Common myeloid progenitor, CD34-positive (primary cell): Measurements from ENCODE around the gene DCAF8.

Experiments
- CTCF ChIA-PET: fragments of 350-600 bp; sonication (Branson Sonifier 250); formaldehyde crosslinking; loops from one replicate; lab custom pipeline; 2021; ENCODE audit warnings: antibody characterized with exemption; lab: Charles Lee
- POLR2A ChIA-PET: fragments of 350-600 bp; sonication (Branson Sonifier 250); formaldehyde crosslinking; loops from one replicate; lab custom pipeline; 2021; ENCODE audit warnings: antibody characterized with exemption; lab: Charles Lee
- DNase-seq, 3 donors: peaks; one replicate each; pipeline versions ENCODE4 v3.0.0 to v3.0.0-alpha.2; 2013
- H3K27ac ChIP-seq, 2 experiments: 1 replicate in 1 of 2; 2 replicates in 1 of 2; pipeline ENCODE4 v1.7.0; 2013; ENCODE audit warnings: inconsistent platforms in 2 of 2, low read length in 2 of 2, mild to moderate bottlenecking in 2 of 2, low read depth in 1 of 2, moderate library complexity in 1 of 2; ENCODE audit not compliant: severe bottlenecking in 2 of 2, insufficient read depth in 1 of 2, poor library complexity in 1 of 2
- H3K27me3 ChIP-seq, 5 experiments: replicated peaks in 2 of 5; 1 replicate in 3 of 5; 2 replicates in 2 of 5; pipeline versions ENCODE4 v1.6.1 to v1.7.0; 2013; ENCODE audit warnings: low read length in 4 of 5, mild to moderate bottlenecking in 2 of 5, moderate library complexity in 2 of 5, inconsistent platforms in 1 of 5; ENCODE audit not compliant: insufficient read depth in 5 of 5, control insufficient read depth in 4 of 5
- H3K36me3 ChIP-seq, 4 experiments: 1 replicate in 2 of 4; 2 replicates in 2 of 4; pipeline versions ENCODE4 v1.6.1 to v1.7.0; 2013; ENCODE audit warnings: low read length in 3 of 4, control low read depth in 1 of 4, mild to moderate bottlenecking in 1 of 4; ENCODE audit not compliant: control insufficient read depth in 4 of 4, insufficient read depth in 4 of 4
- H3K4me1 ChIP-seq, 4 experiments: 1 replicate in 3 of 4; 2 replicates in 1 of 4; pipeline versions ENCODE4 v1.6.1 to v1.7.1; 2013; ENCODE audit warnings: low read length in 3 of 4, mild to moderate bottlenecking in 3 of 4, control low read depth in 1 of 4, inconsistent platforms in 1 of 4, moderate library complexity in 1 of 4; ENCODE audit not compliant: control insufficient read depth in 4 of 4, insufficient read depth in 4 of 4; ENCODE audit errors: control extremely low read depth in 1 of 4
- H3K4me3 ChIP-seq, 7 experiments: 1 replicate in 4 of 7; 2 replicates in 3 of 7; pipeline versions ENCODE4 v1.5.1 to v1.7.0; 2013; ENCODE audit warnings: mild to moderate bottlenecking in 7 of 7, low read length in 6 of 7, moderate library complexity in 6 of 7, inconsistent platforms in 2 of 7, low read depth in 2 of 7, control low read depth in 1 of 7; ENCODE audit not compliant: insufficient read depth in 4 of 7, control insufficient read depth in 1 of 7; ENCODE audit errors: extremely low read depth in 1 of 7
- H3K9me3 ChIP-seq, 5 experiments: 1 replicate in 4 of 5; 2 replicates in 1 of 5; pipeline versions ENCODE4 v1.6.1 to v1.7.1; 2013; ENCODE audit warnings: low read length in 4 of 5, mild to moderate bottlenecking in 2 of 5, inconsistent platforms in 1 of 5, low read depth in 1 of 5, moderate library complexity in 1 of 5; ENCODE audit not compliant: control insufficient read depth in 4 of 5, insufficient read depth in 2 of 5; ENCODE audit errors: control extremely low read depth in 1 of 5
- WGBS: methylation state at CpG from one replicate; pipeline ENCODE4 v1.1.5; 2013; ENCODE audit not compliant: insufficient coverage; 5-methylcytosine and 5-hydroxymethylcytosine counted together

Gene DCAF8

DNA sequence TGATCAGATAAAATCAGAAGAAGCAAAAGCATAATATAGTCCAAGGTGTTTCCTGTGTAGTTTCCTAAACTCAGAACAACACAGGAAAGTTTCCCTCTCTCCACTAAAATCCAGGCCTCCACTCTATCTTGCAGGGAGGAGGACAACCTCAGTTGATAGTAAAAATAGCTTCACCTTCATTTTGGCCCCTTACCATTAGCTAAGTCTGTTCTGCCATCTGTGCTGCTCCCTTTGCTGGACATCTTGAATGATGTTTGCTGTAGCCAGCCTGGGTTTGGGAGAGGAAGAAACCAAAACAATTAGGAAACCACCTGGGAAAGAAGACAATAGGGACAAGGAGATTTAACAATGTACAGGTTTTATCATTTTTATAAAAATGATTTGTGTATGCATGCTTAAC, 18.6 kb downstream of the DCAF8 start:
- Histone ChIP-seq H3K27ac (peak overlapping the region in 1 of 2 experiments; percentile 44), H3K36me3 (peaks cover 9 to 55% (median 30%) of the 10 kb centered on the region in 4 experiments), H3K4me3 (no peak overlapping the region), H3K9me3 (no peaks in the 10 kb centered on the region), H3K27me3 (no peaks in the 10 kb centered on the region), H3K4me1 (no peaks in the 10 kb centered on the region)
- ChIA-PET POLR2A (interaction anchor here (0.6 kb wide), 2 partner anchors 8 to 193 kb away, joined by 3 read pairs; no protein-coding TSS in a partner anchor), CTCF (interaction anchor here (0.6 to 14.0 kb wide), 9 partner anchors 7 to 142 kb away, joined by 3 to 101 read pairs (median 6); no protein-coding TSS in a partner anchor)
- no peak for DNase-seq

DNA sequence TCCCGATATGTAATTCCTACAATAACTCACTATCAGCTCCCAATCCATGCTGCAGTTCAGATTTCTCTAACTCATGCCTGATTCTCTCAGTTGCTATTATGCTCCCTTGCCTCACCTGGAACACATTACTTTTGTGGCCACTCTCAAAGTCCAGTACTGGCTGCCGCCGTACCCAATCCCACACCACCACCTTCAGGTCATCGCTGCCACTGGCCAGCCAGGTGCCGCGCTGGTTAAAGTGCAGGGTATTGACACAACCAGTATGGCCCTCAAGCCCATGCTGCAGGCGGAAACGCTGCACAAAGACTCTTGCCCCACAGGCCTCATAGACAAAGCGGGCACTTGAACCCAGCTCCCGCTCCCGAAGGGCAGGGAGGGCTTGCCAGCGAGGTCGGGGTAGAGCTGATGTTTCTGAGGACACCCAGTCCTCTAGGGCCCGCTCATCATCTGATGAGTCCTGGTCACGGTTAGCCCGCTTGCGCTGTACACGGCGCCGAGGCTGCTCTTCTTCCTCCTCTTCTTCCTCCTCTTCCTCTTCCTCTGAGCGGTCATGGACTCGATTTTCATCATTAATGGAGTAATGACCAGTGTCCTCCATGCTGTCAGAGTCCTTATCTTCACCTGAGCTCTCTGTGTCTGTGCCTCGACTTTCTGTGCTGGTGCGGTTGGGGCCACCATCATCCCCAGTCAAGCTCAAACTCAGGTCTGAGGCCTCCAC, 22.6 kb downstream of the DCAF8 start:
- peaks cover 24 to 81% (median 58%) of the 10 kb centered on the region in 4 experiments for H3K36me3 ChIP-seq
- H3K27me3 ChIP-seq: no peaks in the 10 kb centered on the region
- H3K4me3 ChIP-seq: no peak overlapping the region
- H3K9me3 ChIP-seq: no peaks in the 10 kb centered on the region
- ChIA-PET POLR2A (interaction anchor here (0.6 kb wide), 1 partner anchor 84 kb away, joined by 5 read pairs; no protein-coding TSS in a partner anchor), CTCF (interaction anchor here (1.0 to 14.0 kb wide), 6 partner anchors 11 to 162 kb away, joined by 3 to 101 read pairs (median 6); no protein-coding TSS in a partner anchor)
- 97% methylated on average over 23 of the region's 24 CpGs for WGBS
- no peaks in the 10 kb centered on the region for H3K4me1 ChIP-seq
- no peak for DNase-seq
- no peak overlapping the region for H3K27ac ChIP-seq

DNA sequence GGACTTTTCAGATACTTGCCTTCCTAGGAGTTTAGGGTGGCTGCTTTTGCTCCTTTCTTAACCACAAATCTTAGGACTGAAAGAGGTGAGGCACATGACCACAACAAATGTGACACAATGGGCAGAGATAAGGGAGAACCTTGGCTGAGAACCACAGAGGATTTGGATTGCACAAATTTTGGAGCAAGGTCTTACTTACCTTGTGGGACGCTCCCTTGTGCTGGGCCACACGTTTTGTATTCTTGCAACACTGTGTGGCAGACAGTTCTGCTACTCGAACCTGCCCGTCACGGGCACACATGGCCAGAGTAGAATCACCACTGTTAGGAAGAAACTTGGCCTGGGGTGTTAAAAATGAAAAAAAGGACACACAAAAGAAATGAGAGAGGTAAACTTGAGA, 23.9 kb downstream of the DCAF8 start:
- Histone ChIP-seq H3K4me1 (no peaks in the 10 kb centered on the region), H3K9me3 (no peaks in the 10 kb centered on the region), H3K36me3 (peaks cover 32 to 87% (median 61%) of the 10 kb centered on the region in 4 experiments), H3K27ac (peak overlapping the region in 1 of 2 experiments; percentile 5), H3K4me3 (no peak overlapping the region), H3K27me3 (no peaks in the 10 kb centered on the region)
- ChIA-PET CTCF (interaction anchor here (0.8 to 14.0 kb wide), 3 partner anchors 13 to 161 kb away, joined by 3 to 101 read pairs (median 3); no protein-coding TSS in a partner anchor), POLR2A (no interaction called here)
- 100% methylated on average over 5 of the region's 5 CpGs for WGBS
- no peak for DNase-seq

DNA sequence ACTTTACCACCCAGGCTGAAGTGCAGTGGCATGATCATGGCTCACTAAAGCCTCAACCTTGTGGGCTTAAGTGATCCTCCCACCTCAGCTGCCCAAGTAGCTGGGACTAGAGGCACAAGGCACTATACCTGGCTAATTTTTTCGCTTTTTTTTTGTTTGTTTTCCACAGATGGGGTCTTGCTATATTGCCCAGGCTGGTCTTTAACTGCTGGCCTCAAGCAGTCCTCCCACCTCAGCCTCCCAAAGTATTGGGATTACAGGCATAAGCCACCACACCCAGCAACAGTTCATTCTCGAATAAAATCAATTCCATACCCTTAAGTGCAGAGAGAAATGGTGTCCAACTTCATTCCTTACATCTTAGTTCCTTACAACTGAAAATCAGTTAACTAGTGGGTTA, 24.8 kb downstream of the DCAF8 start:
- Histone ChIP-seq H3K27me3 (no peaks in the 10 kb centered on the region), H3K9me3 (no peaks in the 10 kb centered on the region), H3K4me3 (no peak overlapping the region), H3K27ac (no peak overlapping the region), H3K36me3 (peaks cover 32 to 82% (median 56%) of the 10 kb centered on the region in 4 experiments), H3K4me1 (no peaks in the 10 kb centered on the region)
- POLR2A ChIA-PET: no interaction called here
- CTCF ChIA-PET: interaction anchor here (0.8 to 14.0 kb wide), 3 partner anchors 14 to 53 kb away, joined by 3 to 101 read pairs (median 4); no protein-coding TSS in a partner anchor
- WGBS: no CpG with 5 or more reads among the region's 2 CpGs
- no peak for DNase-seq

DNA sequence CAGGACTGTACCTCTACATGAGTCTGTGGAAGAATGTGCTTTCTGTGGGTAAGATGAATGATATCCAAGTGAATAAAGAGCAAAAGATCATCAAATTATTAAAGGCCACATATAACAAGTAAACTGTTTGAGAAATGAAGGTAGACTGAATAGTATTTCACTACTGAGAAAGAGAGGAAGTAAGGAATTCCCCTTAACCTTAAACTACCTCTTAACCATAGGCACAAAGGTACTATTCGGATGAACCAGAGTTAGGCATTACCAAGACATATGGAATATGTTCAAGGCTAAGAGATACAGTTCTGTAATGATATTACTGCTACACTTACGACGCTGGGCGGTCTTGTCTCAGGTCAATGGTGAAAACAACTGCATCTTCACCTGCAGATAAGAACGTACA, 25.5 kb downstream of the DCAF8 start:
- no peak for DNase-seq

DNA sequence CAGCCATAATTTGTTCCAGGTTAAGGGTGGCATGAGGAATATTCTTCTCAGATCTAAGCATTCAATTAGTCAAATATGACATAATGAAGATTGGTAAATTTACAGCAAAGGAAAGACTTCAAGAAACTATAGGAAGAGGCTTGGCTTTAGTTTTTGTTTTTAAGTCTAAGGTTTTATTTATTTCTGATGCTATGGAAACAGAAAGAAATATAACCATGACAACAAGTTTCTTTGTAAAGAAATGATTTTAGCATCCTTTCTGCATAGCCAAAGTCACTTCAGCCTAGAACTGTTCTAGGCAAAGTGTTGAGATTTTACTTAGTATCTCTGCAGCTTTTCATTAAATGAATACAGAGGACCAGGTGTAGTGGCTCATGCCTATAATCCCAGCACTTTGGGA, 29.4 kb downstream of the DCAF8 start:
- Histone ChIP-seq H3K27me3 (no peaks in the 10 kb centered on the region), H3K36me3 (peaks cover 30 to 87% (median 52%) of the 10 kb centered on the region in 4 experiments), H3K9me3 (no peaks in the 10 kb centered on the region), H3K27ac (peak overlapping the region; percentile 50 to 59), H3K4me1 (no peaks in the 10 kb centered on the region), H3K4me3 (no peak overlapping the region)
- ChIA-PET CTCF (interaction anchor here (0.7 to 14.0 kb wide), 6 partner anchors 10 to 123 kb away, joined by 3 to 101 read pairs (median 3); no protein-coding TSS in a partner anchor), POLR2A (no interaction called here)
- DNase-seq: peak; percentile 14 to 52 (median 49)

More for the DNA sequence above, 25.5 kb downstream of the DCAF8 start:
- Histone ChIP-seq H3K36me3 (peaks cover 30 to 80% (median 56%) of the 10 kb centered on the region in 4 experiments), H3K27ac (no peak overlapping the region), H3K9me3 (no peaks in the 10 kb centered on the region), H3K4me3 (no peak overlapping the region), H3K27me3 (no peaks in the 10 kb centered on the region), H3K4me1 (no peaks in the 10 kb centered on the region)
- POLR2A ChIA-PET: no interaction called here
- CTCF ChIA-PET: interaction anchor here (0.9 to 14.0 kb wide), 3 partner anchors 14 to 53 kb away, joined by 4 to 101 read pairs (median 5); no protein-coding TSS in a partner anchor
- WGBS: 100% methylated on average over 3 of the region's 5 CpGs

DNA sequence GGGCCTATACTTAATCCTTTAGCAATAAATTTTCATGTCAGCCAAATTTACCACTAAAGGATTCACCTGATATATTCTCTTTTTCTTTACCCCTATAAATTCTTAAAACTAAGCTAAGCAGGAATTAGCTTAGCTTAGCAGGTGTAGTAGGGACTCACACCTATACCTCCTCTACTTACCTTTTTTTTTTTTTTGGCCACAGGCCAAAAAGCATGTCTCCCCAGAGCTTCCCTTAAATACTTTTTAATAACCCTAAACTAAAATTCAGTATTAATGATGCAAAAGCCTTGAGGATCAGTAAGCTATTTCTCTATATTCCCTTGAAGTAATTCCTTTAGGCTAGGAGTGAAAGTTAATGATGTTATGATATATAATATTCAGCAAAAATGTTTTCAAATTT, 33.9 kb downstream of the DCAF8 start:
- Histone ChIP-seq H3K9me3 (no peaks in the 10 kb centered on the region), H3K4me3 (no peak overlapping the region)
- POLR2A ChIA-PET: no interaction called here

More for the DNA sequence above, 33.9 kb downstream of the DCAF8 start:
- Histone ChIP-seq H3K27ac (no peak overlapping the region), H3K4me1 (no peaks in the 10 kb centered on the region), H3K36me3 (peaks cover 23 to 90% (median 59%) of the 10 kb centered on the region in 4 experiments), H3K27me3 (no peaks in the 10 kb centered on the region)
- CTCF ChIA-PET: interaction anchor here (0.6 to 3.5 kb wide), 11 partner anchors 8 to 141 kb away, joined by 3 to 13 read pairs (median 4); no protein-coding TSS in a partner anchor
- no peak for DNase-seq
